ENCODE measurements around the gene NCAPG2.

DNA sequence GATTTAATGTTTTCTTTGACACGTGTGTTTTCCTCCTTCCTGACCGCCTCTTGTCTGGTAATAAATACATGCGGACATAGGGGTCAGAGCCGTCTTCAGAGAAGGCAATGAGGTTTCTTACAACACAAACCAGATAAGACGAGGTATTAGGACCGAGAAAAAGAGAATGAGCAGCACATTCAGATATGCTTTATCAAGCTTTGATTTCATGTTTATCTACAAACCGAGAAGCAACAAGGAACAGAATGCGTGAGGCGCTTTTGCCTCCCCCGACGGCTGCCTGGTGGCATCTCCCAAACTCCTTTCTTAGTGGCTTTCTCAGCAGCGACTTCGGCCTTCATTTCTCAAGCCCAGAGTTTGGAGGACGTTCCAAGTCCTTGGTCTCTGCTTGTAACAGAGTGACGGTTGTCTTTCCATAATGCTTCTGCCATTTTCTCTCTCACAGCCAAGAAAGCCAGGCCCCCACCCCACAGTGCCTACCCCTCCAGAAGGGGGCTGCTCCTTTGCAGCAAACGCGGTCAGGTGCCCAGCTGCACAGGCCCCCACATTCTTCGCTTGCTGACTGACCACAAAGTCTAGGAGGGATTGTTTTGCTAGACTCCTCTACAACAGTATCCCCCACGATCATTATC, 32.6 kb upstream of the NCAPG2 start:
- TF ChIP-seq POLR2A (IDR thresholded peaks at IDR 0.05) (no peak), CTCF (IDR thresholded peaks at IDR 0.05) (no peak)
